ENCODE measurements around the gene SLC22A4. TPM values are rescaled to one million over a fixed set of nuclear protein-coding genes. Genes with fewer than 3 reads are reported as not detected.

Gene SLC22A4
- total and polyA plus RNA-seq, 4 donors, result 0.25 to 42.2 (median 0.47) TPM

GRCh38 chr5:132265336-132266030 lies 28.7 kb upstream of the SLC22A4 start:
- Histone ChIP-seq H3K27ac (ENCODE audit: low read depth in 1 of 2, low read length in 2 of 2) (no peak overlapping the region), H3K36me3 (ENCODE audit: control insufficient read depth in 4 of 4, insufficient read depth in 3 of 4, low read depth in 1 of 4, low read length in 3 of 4) (no peaks in the 10 kb centered on the region), H3K27me3 (ENCODE audit: control insufficient read depth in 4 of 4, insufficient read depth in 4 of 4, low read length in 3 of 4) (no peaks in the 10 kb centered on the region), H3K9me3 (ENCODE audit: control insufficient read depth in 4 of 4, low read length in 3 of 4) (no peaks in the 10 kb centered on the region), H3K9ac (ENCODE audit: low read depth in 1 of 2, low read length in 2 of 2) (no peak overlapping the region), H3K4me3 (ENCODE audit: low read depth in 1 of 3, low read length in 3 of 3) (no peak overlapping the region), H3K4me1 (ENCODE audit: control insufficient read depth in 4 of 4, insufficient read depth in 4 of 4, low read length in 3 of 4) (no peaks in the 10 kb centered on the region)
- TF ChIP-seq MAX (IDR thresholded peaks at IDR 0.05) (no peak), SP1 (IDR thresholded peaks at IDR 0.05) (no peak), HNF4G (IDR thresholded peaks at IDR 0.05) (no peak), JUND (IDR thresholded peaks at IDR 0.05) (no peak), ZBTB33 (IDR thresholded peaks at IDR 0.05) (no peak), REST (IDR thresholded peaks at IDR 0.05) (no peak), CTCF (IDR thresholded peaks at IDR 0.05; ENCODE audit: low read depth, low read length, missing input control) (no peak), FOXA1 (IDR thresholded peaks at IDR 0.05) (no peak), FOXA2 (IDR thresholded peaks at IDR 0.05) (no peak), RAD21 (IDR thresholded peaks at IDR 0.05) (no peak), HNF4A (conservative IDR thresholded peaks at IDR 0.05) (no peak)
- whole genome bisulfite sequencing, result 58% methylated on average over 8 of the region's 8 CpGs
- peak; percentile 30 for DNase-seq (ENCODE audit: low spot score)

GRCh38 chr5:132266031-132266835 lies 28.0 kb upstream of the SLC22A4 start:
- H3K4me3 ChIP-seq (ENCODE audit: low read depth in 1 of 3, low read length in 3 of 3), result no peak overlapping the region
- no peak overlapping the region for H3K27ac ChIP-seq (ENCODE audit: low read depth in 1 of 2, low read length in 2 of 2)
- DNase-seq (ENCODE audit: low spot score), result peak; percentile 31
- H3K4me1 ChIP-seq (ENCODE audit: control insufficient read depth in 4 of 4, insufficient read depth in 4 of 4, low read length in 3 of 4), result no peaks in the 10 kb centered on the region
- H3K9me3 ChIP-seq (ENCODE audit: control insufficient read depth in 4 of 4, low read length in 3 of 4), result no peaks in the 10 kb centered on the region
- TF ChIP-seq CTCF (IDR thresholded peaks at IDR 0.05; ENCODE audit: low read depth, low read length, missing input control) (no peak), RAD21 (IDR thresholded peaks at IDR 0.05) (no peak), SP1 (IDR thresholded peaks at IDR 0.05) (no peak), ATF3 (IDR thresholded peaks at IDR 0.05) (no peak), EGR1 (IDR thresholded peaks at IDR 0.05; ENCODE audit: low read depth in 2 of 2) (no peak), HNF4A (conservative IDR thresholded peaks at IDR 0.05) (no peak), TAF1 (conservative IDR thresholded peaks at IDR 0.05) (no peak), YY1 (IDR thresholded peaks at IDR 0.05) (no peak)
- no peaks in the 10 kb centered on the region for H3K27me3 ChIP-seq (ENCODE audit: control insufficient read depth in 4 of 4, insufficient read depth in 4 of 4, low read length in 3 of 4)
- WGBS, result 87% methylated on average over 7 of the region's 7 CpGs
- no peak overlapping the region for H3K9ac ChIP-seq (ENCODE audit: low read depth in 1 of 2, low read length in 2 of 2)
- no peaks in the 10 kb centered on the region for H3K36me3 ChIP-seq (ENCODE audit: control insufficient read depth in 4 of 4, insufficient read depth in 3 of 4, low read depth in 1 of 4, low read length in 3 of 4)
